HG02759 (cell line): ENCODE measurements around the gene FGGY.

ENCODE experiments used
- ATAC-seq: cut with Tn5 transposase; IDR thresholded peaks from one replicate; pipeline ENCODE4 v1.9.1; 2021; ENCODE audit warnings: mild to moderate bottlenecking, moderate library complexity; ENCODE audit not compliant: unreplicated experiment

FGGY gene

GRCh38 chr1:59500950-59501742 lies 204.3 kb downstream of the FGGY start:
- ATAC-seq: no peak

- ATAC-seq: no peak
Measured at GRCh38 chr1:59502009-59502691, 205.3 kb downstream of the FGGY start.

- no peak for ATAC-seq
Measured at GRCh38 chr1:59504276-59504675, 207.4 kb downstream of the FGGY start.

- ATAC-seq: no peak
Measured at GRCh38 chr1:59505596-59506028, 208.7 kb downstream of the FGGY start.

- ATAC-seq: peak; percentile 82
Measured at GRCh38 chr1:59506952-59507351, 210.1 kb downstream of the FGGY start.

- no peak for ATAC-seq
Measured at GRCh38 chr1:59509341-59509875, 212.5 kb downstream of the FGGY start.

GRCh38 chr1:59510249-59510648 lies 213.4 kb downstream of the FGGY start:
- ATAC-seq: no peak

GRCh38 chr1:59511476-59512465 lies 214.9 kb downstream of the FGGY start:
- no peak for ATAC-seq

- ATAC-seq: no peak
Measured at GRCh38 chr1:59512702-59513101, 215.8 kb downstream of the FGGY start.

- no peak for ATAC-seq
Measured at GRCh38 chr1:59514061-59514909, 217.4 kb downstream of the FGGY start.

- ATAC-seq: no peak
Measured at GRCh38 chr1:59516881-59517280, 220.0 kb downstream of the FGGY start.

- no peak for ATAC-seq
Measured at GRCh38 chr1:59520194-59520593, 223.3 kb downstream of the FGGY start.

GRCh38 chr1:59520827-59521418 lies 224.0 kb downstream of the FGGY start:
- no peak for ATAC-seq

GRCh38 chr1:59521456-59521855 lies 224.6 kb downstream of the FGGY start:
- ATAC-seq: no peak

- ATAC-seq: no peak
Measured at GRCh38 chr1:59522925-59523505, 226.1 kb downstream of the FGGY start.

GRCh38 chr1:59523745-59524450 lies 227.0 kb downstream of the FGGY start:
- ATAC-seq: no peak

GRCh38 chr1:59526240-59526639 lies 229.3 kb downstream of the FGGY start:
- no peak for ATAC-seq

- no peak for ATAC-seq
Measured at GRCh38 chr1:59528471-59528870, 231.6 kb downstream of the FGGY start.

GRCh38 chr1:59528900-59529299 lies 232.0 kb downstream of the FGGY start:
- ATAC-seq: no peak
